IMR-90 (cell line): Measurements from ENCODE around the gene TNFRSF25. TPM values are rescaled to one million over a fixed set of nuclear protein-coding genes. Genes with fewer than 3 reads are reported as not detected.

Experiments used
- ATAC-seq: fragments of 200-7000 bp; cut with Tn5 transposase; 2 replicates; pipeline ENCODE4 v1.9.1; 2020; ENCODE audit warnings: low read depth, mild to moderate bottlenecking, moderate library complexity
- BruUV-seq: library from RNA; stranded (reverse); fragments of 400-500 nt; replicated peaks from 2 replicates; lab custom pipeline; 2021; lab: Mats Ljungman, UMichigan
- CTCF ChIA-PET: fragments of 300-600 bp; formaldehyde crosslinking; extraction: SDS; loops from one replicate; lab custom pipeline; 2021; ENCODE audit warnings: antibody characterized with exemption; lab: Yijun Ruan, JAX
- POLR2A ChIA-PET: fragments of 300-600 bp; sonication (Branson Sonifier 250); formaldehyde crosslinking; loops from one replicate; lab custom pipeline; 2022; ENCODE audit warnings: antibody characterized with exemption; ENCODE audit not compliant: unreplicated experiment; lab: Charles Lee
- DNase-seq: peaks from one replicate; pipeline ENCODE4 v3.0.0; 2013
- H2AFZ ChIP-seq: replicated peaks from 2 replicates; pipeline ENCODE3; 2013; ENCODE audit warnings: low read length, mild to moderate bottlenecking; ENCODE audit not compliant: poor library complexity
- H2AK5ac ChIP-seq: 2 replicates; pipeline ENCODE4 v1.6.1; 2013; ENCODE audit warnings: low read depth, low read length, inconsistent platforms
- H2AK9ac ChIP-seq: replicated peaks from 2 replicates; pipeline ENCODE3; 2013; ENCODE audit warnings: mild to moderate bottlenecking, low read depth, low read length, moderate library complexity; ENCODE audit not compliant: poor library complexity
- H2BK120ac ChIP-seq: 2 replicates; pipeline ENCODE4 v1.6.1; 2013; ENCODE audit warnings: low read depth, low read length, inconsistent platforms
- H2BK15ac ChIP-seq: 3 replicates; pipeline ENCODE4 v1.6.1; 2013; ENCODE audit warnings: low read depth, low read length, inconsistent platforms
- H2BK20ac ChIP-seq: 2 replicates; pipeline ENCODE4 v1.6.1; 2013; ENCODE audit warnings: low read depth, mild to moderate bottlenecking, inconsistent platforms, low read length, moderate library complexity
- H2BK5ac ChIP-seq: 2 replicates; pipeline ENCODE4 v1.6.1; 2013; ENCODE audit warnings: mild to moderate bottlenecking, low read depth, low read length, inconsistent platforms; ENCODE audit not compliant: poor library complexity, severe bottlenecking
- H3K14ac ChIP-seq: replicated peaks from 2 replicates; pipeline ENCODE4 v1.6.1; 2013; ENCODE audit warnings: low read depth, low read length, inconsistent platforms
- H3K18ac ChIP-seq: 2 replicates; pipeline ENCODE4 v1.6.1; 2013; ENCODE audit warnings: low read depth, low read length, control low read depth
- H3K23ac ChIP-seq: 2 replicates; pipeline ENCODE4 v1.6.1; 2013; ENCODE audit warnings: low read depth, low read length, inconsistent platforms
- H3K27ac ChIP-seq: 2 replicates; pipeline ENCODE4 v1.5.1; 2013; ENCODE audit warnings: mild to moderate bottlenecking, control low read depth, low read length; ENCODE audit not compliant: insufficient read depth
- H3K27me3 ChIP-seq: 2 replicates; pipeline ENCODE4 v1.6.1; 2013; ENCODE audit warnings: low read length; ENCODE audit not compliant: control insufficient read depth, insufficient read depth
- H3K36me3 ChIP-seq: 2 replicates; pipeline ENCODE4 v1.6.1; 2013; ENCODE audit warnings: low read length, mixed read lengths; ENCODE audit not compliant: control insufficient read depth, insufficient read depth
- H3K4ac ChIP-seq: 2 replicates; pipeline ENCODE4 v1.6.1; 2013; ENCODE audit warnings: low read depth, low read length, inconsistent platforms
- H3K4me1 ChIP-seq: 2 replicates; pipeline ENCODE4 v1.6.1; 2013; ENCODE audit warnings: low read length, mixed read lengths; ENCODE audit not compliant: control insufficient read depth, insufficient read depth
- H3K4me2 ChIP-seq: 2 replicates; pipeline ENCODE4 v1.6.1; 2013; ENCODE audit warnings: low read depth, mild to moderate bottlenecking, control low read depth, low read length, moderate library complexity
- H3K4me3 ChIP-seq: 2 replicates; pipeline ENCODE4 v1.5.1; 2013; ENCODE audit warnings: low read depth, mild to moderate bottlenecking, control low read depth, low read length, moderate library complexity; ENCODE audit not compliant: insufficient read depth
- H3K56ac ChIP-seq: 2 replicates; pipeline ENCODE4 v1.6.1; 2013; ENCODE audit warnings: low read length, inconsistent platforms; ENCODE audit not compliant: insufficient read depth; ENCODE audit errors: extremely low read depth
- H3K79me1 ChIP-seq, 2 experiments: 2 replicates each; pipeline ENCODE4 v1.6.1; 2013; ENCODE audit warnings: low read length in 2 of 2, inconsistent platforms in 1 of 2, low read depth in 1 of 2
- H3K9ac ChIP-seq: 2 replicates; pipeline ENCODE4 v1.6.1; 2013; ENCODE audit warnings: low read depth, low read length, control low read depth
- H3K9me1 ChIP-seq: 2 replicates; pipeline ENCODE4 v1.6.1; 2013; ENCODE audit warnings: low read length, inconsistent platforms; ENCODE audit not compliant: insufficient read depth
- H3K9me3 ChIP-seq: 2 replicates; pipeline ENCODE4 v1.6.1; 2013; ENCODE audit warnings: low read length; ENCODE audit not compliant: control insufficient read depth, insufficient read depth
- H4K20me1 ChIP-seq: 2 replicates; pipeline ENCODE4 v1.6.1; 2013; ENCODE audit warnings: low read length, inconsistent platforms; ENCODE audit not compliant: insufficient read depth
- H4K5ac ChIP-seq: 2 replicates; pipeline ENCODE4 v1.6.1; 2013; ENCODE audit warnings: mild to moderate bottlenecking, low read depth, low read length, control low read depth
- H4K8ac ChIP-seq, 2 experiments: 2 replicates each; pipeline ENCODE4 v1.6.1; 2013; ENCODE audit warnings: low read depth in 2 of 2, low read length in 2 of 2, control low read depth in 1 of 2, inconsistent platforms in 1 of 2
- H4K91ac ChIP-seq: 2 replicates; pipeline ENCODE4 v1.6.1; 2013; ENCODE audit warnings: low read depth, low read length, inconsistent platforms; ENCODE audit not compliant: insufficient read depth
- BHLHE40 ChIP-seq: fragments of 150-350 bp; IDR thresholded peaks from 2 replicates; pipeline ENCODE4 v1.6.1; 2016; ENCODE audit warnings: mild to moderate bottlenecking, low read depth, low read length
- MXI1 ChIP-seq: IDR thresholded peaks from 2 replicates; pipeline ENCODE4 v1.6.1; 2012; ENCODE audit warnings: low read depth, mild to moderate bottlenecking, low read length, moderate library complexity, borderline replicate concordance
- RFX5 ChIP-seq: IDR thresholded peaks from 2 replicates; pipeline ENCODE4 v1.8.0; 2012; ENCODE audit warnings: low read depth, mild to moderate bottlenecking, low read length, moderate library complexity
- WGBS, 2 experiments: methylation state at CpG; one replicate each; pipeline versions ENCODE4 v1.1.5 to v1.1.7; 2013; ENCODE audit warnings: missing lambda C conversion rate in 2 of 2; ENCODE audit not compliant: insufficient read length in 1 of 2; ENCODE audit errors: extremely low coverage in 2 of 2; 5-methylcytosine and 5-hydroxymethylcytosine counted together
- dilution Hi-C: fragments of 300-500 bp; cut with HindIII; formaldehyde crosslinking; loops from one replicate; pipeline ENCODE4 v1.14.3; 2018; ENCODE audit warnings: low sequenced_read_pairs; ENCODE audit not compliant: unreplicated experiment
- in situ Hi-C: fragments of 300-500 bp; cut with MboI; formaldehyde crosslinking; loops from 3 replicates; pipeline ENCODE4 v1.14.3; 2019; ENCODE audit warnings: low sequenced_read_pairs, inconsistent platforms, mixed read lengths
- intact Hi-C: fragments of 100-400 bp; cut with micrococcal nuclease; formaldehyde crosslinking; loops from 2 replicates; pipeline ENCODE4 v1.10.0; 2022
- polyA plus RNA-seq, 3 experiments: library from polyadenylated mRNA; depleted of rRNA; stranded (reverse); fragments of >200 nt; gene quantifications; 2 replicates each; pipeline ENCODE4 v1.2.3, GENCODE V29; 2012; ENCODE audit warnings: low replicate concordance in 1 of 3
- total RNA-seq: library from RNA; depleted of rRNA; stranded (reverse); fragments of >200 nt; gene quantifications from 2 replicates; pipeline ENCODE4 v1.2.3, GENCODE V29; 2012
- TF ChIP-seq, protein P1 (sequence below): fragments of 150-350 bp; IDR thresholded peaks from 2 replicates; pipeline ENCODE4 v1.6.1; 2017; ENCODE audit warnings: mild to moderate bottlenecking, antibody characterized with exemption, low read length, low read depth

The TNFRSF25 gene
- total and polyA plus RNA-seq, 2 of the 4 experiments (the other 2 are of a cell fraction): 1.3 to 11.2 TPM

GRCh38 chr1:6444377-6444776, 21.6 kb downstream of the TNFRSF25 start:
- no peaks in the 10 kb centered on the region for H3K36me3 ChIP-seq
- no peak overlapping the region for H4K91ac ChIP-seq
- dilution Hi-C loops: no loop called here
- no peak overlapping the region for H2BK5ac ChIP-seq
- H3K14ac ChIP-seq: no peak overlapping the region
- DNase-seq: no peak
- no peaks in the 10 kb centered on the region for H3K79me1 ChIP-seq
- no peak overlapping the region for H4K5ac ChIP-seq
- no peak overlapping the region for H2AK5ac ChIP-seq
- no peaks in the 10 kb centered on the region; the same call in 1 of the 2 replicates for H3K9me1 ChIP-seq
- ATAC-seq: no peak
- no peak overlapping the region for H2BK120ac ChIP-seq
- TF ChIP-seq MXI1 (no peak), RFX5 (no peak), BHLHE40 (no peak)
- TF ChIP-seq, protein P1, sequence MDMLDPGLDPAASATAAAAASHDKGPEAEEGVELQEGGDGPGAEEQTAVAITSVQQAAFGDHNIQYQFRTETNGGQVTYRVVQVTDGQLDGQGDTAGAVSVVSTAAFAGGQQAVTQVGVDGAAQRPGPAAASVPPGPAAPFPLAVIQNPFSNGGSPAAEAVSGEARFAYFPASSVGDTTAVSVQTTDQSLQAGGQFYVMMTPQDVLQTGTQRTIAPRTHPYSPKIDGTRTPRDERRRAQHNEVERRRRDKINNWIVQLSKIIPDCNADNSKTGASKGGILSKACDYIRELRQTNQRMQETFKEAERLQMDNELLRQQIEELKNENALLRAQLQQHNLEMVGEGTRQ: no peak
- H3K27me3 ChIP-seq: peaks cover 63% of the 10 kb centered on the region
- ChIA-PET CTCF (no interaction called here), POLR2A (no interaction called here)
- H3K18ac ChIP-seq: no peak overlapping the region
- H3K23ac ChIP-seq: no peak overlapping the region
- intact Hi-C loops: no loop called here
- H3K56ac ChIP-seq: no peak overlapping the region
- no peak overlapping the region for H3K4ac ChIP-seq
- no TSS peak for BruUV-seq
- no peak overlapping the region for H2BK20ac ChIP-seq
- H3K9ac ChIP-seq: no peak overlapping the region
- no peak overlapping the region for H2AFZ ChIP-seq
- H2BK15ac ChIP-seq: no peak overlapping the region
- H3K4me3 ChIP-seq: no peak overlapping the region
- in situ Hi-C loops: no loop called here
- H3K9me3 ChIP-seq: no peaks in the 10 kb centered on the region
- no CpG with 5 or more reads among the region's 15 CpGs for WGBS, 2 experiments
- H3K4me1 ChIP-seq: peaks cover 1% of the 10 kb centered on the region; the same call in 1 of the 2 replicates
- no peak overlapping the region for H3K4me2 ChIP-seq
- no peak overlapping the region for H3K27ac ChIP-seq
- no peaks in the 10 kb centered on the region for H4K20me1 ChIP-seq
- H2AK9ac ChIP-seq: no peak overlapping the region
- H4K8ac ChIP-seq: no peak overlapping the region
